ENCODE measurements around the gene BCKDHB. TPM values are rescaled to one million over a fixed set of nuclear protein-coding genes. Genes with fewer than 3 reads are reported as not detected.

Gene BCKDHB
- total and polyA plus RNA-seq, 7 donors, result 15.1 to 43.2 (median 20.3) TPM

DNA sequence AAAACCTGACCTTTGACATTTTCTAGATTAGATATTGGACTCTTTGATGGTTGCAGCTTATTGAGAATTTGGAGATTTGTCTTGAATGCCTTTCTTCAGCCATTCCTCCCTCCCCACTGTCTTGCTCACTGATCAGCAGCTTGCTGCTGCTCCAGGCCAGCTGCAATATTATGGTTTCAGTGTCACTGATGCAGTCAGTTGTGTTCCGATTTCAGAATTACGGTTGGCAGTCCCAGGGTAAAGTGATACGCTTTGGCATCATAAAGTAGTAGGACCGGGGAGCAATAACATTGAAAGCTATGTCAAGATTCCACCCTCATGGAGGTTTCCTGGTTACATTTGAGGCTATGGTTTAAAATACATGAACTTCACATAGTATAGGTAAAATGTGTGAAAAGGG lies 152.6 kb downstream of the BCKDHB start:
- no peak for TF ChIP-seq POLR2A (IDR thresholded peaks at IDR 0.05)
- no peak for TF ChIP-seq EP300 (IDR thresholded peaks at IDR 0.05)
- no peak for TF ChIP-seq POLR2AphosphoS5 (IDR thresholded peaks at IDR 0.05)
- TF ChIP-seq, protein P1, sequence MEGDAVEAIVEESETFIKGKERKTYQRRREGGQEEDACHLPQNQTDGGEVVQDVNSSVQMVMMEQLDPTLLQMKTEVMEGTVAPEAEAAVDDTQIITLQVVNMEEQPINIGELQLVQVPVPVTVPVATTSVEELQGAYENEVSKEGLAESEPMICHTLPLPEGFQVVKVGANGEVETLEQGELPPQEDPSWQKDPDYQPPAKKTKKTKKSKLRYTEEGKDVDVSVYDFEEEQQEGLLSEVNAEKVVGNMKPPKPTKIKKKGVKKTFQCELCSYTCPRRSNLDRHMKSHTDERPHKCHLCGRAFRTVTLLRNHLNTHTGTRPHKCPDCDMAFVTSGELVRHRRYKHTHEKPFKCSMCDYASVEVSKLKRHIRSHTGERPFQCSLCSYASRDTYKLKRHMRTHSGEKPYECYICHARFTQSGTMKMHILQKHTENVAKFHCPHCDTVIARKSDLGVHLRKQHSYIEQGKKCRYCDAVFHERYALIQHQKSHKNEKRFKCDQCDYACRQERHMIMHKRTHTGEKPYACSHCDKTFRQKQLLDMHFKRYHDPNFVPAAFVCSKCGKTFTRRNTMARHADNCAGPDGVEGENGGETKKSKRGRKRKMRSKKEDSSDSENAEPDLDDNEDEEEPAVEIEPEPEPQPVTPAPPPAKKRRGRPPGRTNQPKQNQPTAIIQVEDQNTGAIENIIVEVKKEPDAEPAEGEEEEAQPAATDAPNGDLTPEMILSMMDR (IDR thresholded peaks at IDR 0.05), result no peak

DNA sequence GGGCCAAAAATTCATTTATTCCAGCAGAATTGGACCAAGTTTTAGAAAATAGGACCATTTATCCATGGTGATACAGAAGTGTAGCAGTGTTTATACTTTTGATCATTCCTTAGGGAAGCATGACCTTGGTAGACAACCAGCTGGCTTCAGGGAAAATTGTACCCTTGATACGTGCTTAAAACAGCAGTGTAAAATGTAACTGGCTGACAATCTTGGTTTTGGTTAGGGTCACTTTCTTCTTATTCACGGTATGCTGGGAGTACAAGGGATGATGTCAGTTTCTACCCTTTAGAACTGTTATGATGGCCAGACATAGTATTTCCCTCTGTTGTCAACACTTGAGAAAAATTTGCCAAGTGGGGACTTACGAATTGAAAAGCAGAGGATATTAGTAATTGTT lies 157.1 kb downstream of the BCKDHB start:
- Histone ChIP-seq H3K27me3 (no peaks in the 10 kb centered on the region), H3K4me1 (no peaks in the 10 kb centered on the region), H3K27ac (no peak overlapping the region), H3K36me3 (no peaks in the 10 kb centered on the region), H3K9me3 (no peaks in the 10 kb centered on the region), H3K4me3 (no peak overlapping the region)
- no peak for DNase-seq
- WGBS, 2 donors, result 91 to 96% methylated on average over 3 of the region's 3 CpGs
- TF ChIP-seq EP300 (IDR thresholded peaks at IDR 0.05) (no peak), POLR2A (IDR thresholded peaks at IDR 0.05) (no peak), POLR2AphosphoS5 (IDR thresholded peaks at IDR 0.05) (no peak)
- TF ChIP-seq, protein P1 (IDR thresholded peaks at IDR 0.05), result no peak
- intact Hi-C loops (cut with DNase I), result no loop called here

More for the DNA sequence above, 152.6 kb downstream of the BCKDHB start:
- H3K27ac ChIP-seq, result no peak overlapping the region
- no peaks in the 10 kb centered on the region for H3K9me3 ChIP-seq
- 97 to 98% methylated on average over 4 of the region's 4 CpGs for WGBS, 2 donors
- no peak overlapping the region for H3K4me3 ChIP-seq
- peaks cover 0 to 6% (median 0%) of the 10 kb centered on the region in 4 donors for H3K4me1 ChIP-seq
- H3K27me3 ChIP-seq, result no peaks in the 10 kb centered on the region
- no peaks in the 10 kb centered on the region for H3K36me3 ChIP-seq
- DNase-seq, result no peak
- intact Hi-C loops (cut with DNase I), result no loop called here

DNA sequence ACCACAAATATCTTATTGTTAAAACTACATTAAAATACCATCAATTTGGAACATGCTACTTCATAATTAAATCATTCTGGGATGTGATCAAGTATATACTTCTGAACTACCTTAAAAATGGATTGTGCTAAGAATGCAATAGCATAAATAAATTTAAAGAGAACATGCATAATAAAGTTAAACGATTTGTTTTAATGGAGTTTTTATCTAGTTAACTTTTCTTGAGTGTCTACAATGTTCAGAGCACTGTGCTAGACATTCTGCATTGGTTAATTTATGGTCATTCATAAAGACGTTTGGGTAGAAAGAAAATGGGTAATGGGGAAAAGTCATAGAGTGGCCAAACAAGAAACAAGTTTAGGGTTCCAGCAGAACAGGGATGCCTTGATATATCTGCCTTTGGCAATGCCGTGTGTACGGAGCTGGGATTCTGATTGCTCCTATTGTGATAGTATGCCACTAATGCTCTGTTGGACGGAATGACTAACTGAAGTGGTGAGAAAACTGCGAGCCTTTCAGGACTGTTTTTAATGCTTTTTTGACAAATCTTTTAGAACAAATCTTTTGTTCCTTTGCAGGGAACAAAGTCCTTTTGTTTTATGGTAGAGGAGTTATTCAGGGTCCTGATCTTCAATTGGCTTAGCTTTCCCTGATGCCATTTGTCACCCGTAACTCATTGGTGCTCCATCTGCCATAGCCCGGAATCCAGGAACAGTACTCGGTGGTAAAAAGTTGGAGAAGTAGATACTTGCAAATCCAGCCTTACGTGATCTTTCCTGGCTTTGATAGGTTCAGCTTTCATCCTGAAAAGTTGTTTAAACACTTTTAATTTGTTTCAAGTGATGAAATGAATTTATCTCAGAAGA lies 162.6 kb downstream of the BCKDHB start:
- TF ChIP-seq EP300 (IDR thresholded peaks at IDR 0.05) (no peak), POLR2AphosphoS5 (IDR thresholded peaks at IDR 0.05) (no peak), POLR2A (IDR thresholded peaks at IDR 0.05) (no peak)
- TF ChIP-seq, protein P1 (IDR thresholded peaks at IDR 0.05), result no peak
- H3K27ac ChIP-seq, result no peak overlapping the region
- DNase-seq, result no peak
- H3K36me3 ChIP-seq, result no peaks in the 10 kb centered on the region
- H3K27me3 ChIP-seq, result no peaks in the 10 kb centered on the region
- intact Hi-C loops (cut with DNase I), result no loop called here
- H3K9me3 ChIP-seq, result no peaks in the 10 kb centered on the region
- 84 to 85% methylated on average over 10 of the region's 10 CpGs for WGBS, 2 donors
- H3K4me1 ChIP-seq, result no peaks in the 10 kb centered on the region
- H3K4me3 ChIP-seq, result no peak overlapping the region

DNA sequence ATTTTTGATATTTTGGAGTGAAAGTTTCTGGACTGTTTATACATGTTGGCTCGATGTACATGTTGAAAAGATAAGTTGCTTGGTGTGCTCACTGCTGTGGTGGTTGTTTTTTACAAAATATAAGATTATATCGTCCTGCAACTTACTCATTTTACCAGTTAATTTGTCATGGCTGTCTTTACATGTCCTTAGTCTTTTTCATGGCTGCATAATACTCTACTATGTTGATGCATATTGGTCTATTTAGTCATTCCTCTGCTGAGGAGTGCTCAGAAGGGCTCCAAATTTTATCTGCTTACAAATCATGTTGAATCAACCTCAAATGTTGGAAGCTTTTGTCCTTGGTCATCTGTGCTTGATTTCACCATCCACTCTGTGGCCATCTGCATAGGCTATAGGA lies 164.6 kb downstream of the BCKDHB start:
- no peak overlapping the region for H3K4me3 ChIP-seq
- no peaks in the 10 kb centered on the region for H3K4me1 ChIP-seq
- TF ChIP-seq POLR2AphosphoS5 (IDR thresholded peaks at IDR 0.05), result no peak
- TF ChIP-seq, protein P1 (IDR thresholded peaks at IDR 0.05), result no peak
- no peak for TF ChIP-seq EP300 (IDR thresholded peaks at IDR 0.05)
- no peak for TF ChIP-seq POLR2A (IDR thresholded peaks at IDR 0.05)
- H3K36me3 ChIP-seq, result no peaks in the 10 kb centered on the region
- no peak overlapping the region for H3K27ac ChIP-seq
- WGBS, 2 donors, result 96 to 97% methylated on average over 2 of the region's 2 CpGs
- H3K27me3 ChIP-seq, result no peaks in the 10 kb centered on the region
- no peaks in the 10 kb centered on the region for H3K9me3 ChIP-seq
- intact Hi-C loops (cut with DNase I), result no loop called here
- no peak for DNase-seq
